Measurements from ENCODE around the gene GRP. TPM values are rescaled to one million over a fixed set of nuclear protein-coding genes. Genes with fewer than 3 reads are reported as not detected.

The GRP gene
- polyA plus RNA-seq, 1 donor, result not detected

Other genes starting within 250 kb of the GRP start
- gene SEC11C, start 80.3 kb upstream of the GRP start, polyA plus RNA-seq (ENCODE audit: insufficient read length), result 9.0 TPM
- not detected for gene RAX, start 53.3 kb downstream of the GRP start, polyA plus RNA-seq (ENCODE audit: insufficient read length)
- gene CPLX4, start 98.5 kb downstream of the GRP start, polyA plus RNA-seq (ENCODE audit: insufficient read length), result not detected
- 59.7 TPM for gene LMAN1, start 139.1 kb downstream of the GRP start, polyA plus RNA-seq (ENCODE audit: insufficient read length)

Measured in forelimb muscle (tissue), 1 donor.